CD4-positive, CD25-positive, alpha-beta regulatory T cell (primary cell): ENCODE data around the gene WNT10A. TPM values are rescaled to one million over a fixed set of nuclear protein-coding genes. Genes with fewer than 3 reads are reported as not detected.

Source experiments
- ATAC-seq, 2 donors: fragments of 150-1000 bp; cut with Tn5 transposase; one replicate each; pipeline ENCODE4 v1.10.0; 2021; ENCODE audit warnings: low read depth in 2 of 2, moderate number of reproducible peaks in 2 of 2, moderate library complexity in 1 of 2
- DNase-seq, 3 donors: peaks; one replicate each; pipeline versions ENCODE4 v3.0.0 to v3.0.0-alpha.2; 2012 to 2022; ENCODE audit warnings: mixed read lengths in 1 of 3
- H3K27ac ChIP-seq: one replicate; pipeline ENCODE4 v1.7.0; 2013; ENCODE audit warnings: mild to moderate bottlenecking, low read length; ENCODE audit not compliant: insufficient read depth, poor library complexity, severe bottlenecking
- H3K27me3 ChIP-seq: one replicate; pipeline ENCODE4 v1.7.0; 2013; ENCODE audit warnings: low read length; ENCODE audit not compliant: control insufficient read depth, insufficient read depth
- H3K36me3 ChIP-seq: one replicate; pipeline ENCODE4 v1.7.0; 2013; ENCODE audit warnings: mild to moderate bottlenecking, low read length, moderate library complexity; ENCODE audit not compliant: control insufficient read depth, insufficient read depth
- H3K4me1 ChIP-seq: 2 replicates; pipeline ENCODE4 v1.7.0; 2013; ENCODE audit warnings: mild to moderate bottlenecking, low read length; ENCODE audit not compliant: insufficient read depth, control insufficient read depth, poor library complexity, severe bottlenecking
- H3K4me3 ChIP-seq: one replicate; pipeline ENCODE4 v1.7.0; 2013; ENCODE audit warnings: low read depth, mild to moderate bottlenecking, low read length, moderate library complexity
- H3K9me3 ChIP-seq, 2 experiments: 1 replicate in 1 of 2; 2 replicates in 1 of 2; pipeline ENCODE4 v1.7.0; 2013; ENCODE audit warnings: low read length in 2 of 2, mild to moderate bottlenecking in 1 of 2, moderate library complexity in 1 of 2; ENCODE audit not compliant: control insufficient read depth in 2 of 2
- H3K27ac Mint-ChIP-seq, 3 donors: one replicate each; pipeline ENCODE4 v1.8.0; 2020 to 2022; ENCODE audit warnings: mild to moderate bottlenecking in 3 of 3, mixed read lengths in 3 of 3, moderate library complexity in 2 of 3
- H3K27me3 Mint-ChIP-seq: one replicate; pipeline ENCODE4 v1.8.0; 2022; ENCODE audit warnings: mild to moderate bottlenecking, mixed read lengths
- H3K36me3 Mint-ChIP-seq: one replicate; pipeline ENCODE4 v1.8.0; 2020; ENCODE audit warnings: mixed read lengths
- H3K4me1 Mint-ChIP-seq, 4 donors: one replicate each; pipeline ENCODE4 v1.8.0; 2020 to 2022; ENCODE audit warnings: mixed read lengths in 4 of 4, mild to moderate bottlenecking in 1 of 4
- H3K4me3 Mint-ChIP-seq, 4 donors: one replicate each; pipeline ENCODE4 v1.8.0; 2020 to 2022; ENCODE audit warnings: mild to moderate bottlenecking in 4 of 4, mixed read lengths in 4 of 4, moderate library complexity in 3 of 4
- H3K9me3 Mint-ChIP-seq, 7 donors: one replicate each; pipeline ENCODE4 v1.8.0; 2020 to 2022; ENCODE audit warnings: mixed read lengths in 7 of 7, mild to moderate bottlenecking in 3 of 7, moderate library complexity in 2 of 7
- polyA plus RNA-seq, 4 donors: library from polyadenylated mRNA; unstranded; fragments of 300-500 nt; fragmentation: Illumina TruSeq; gene quantifications; one replicate each; pipeline ENCODE4 v1.2.3, GENCODE V29; 2021
- total RNA-seq: library from RNA; stranded (reverse); gene quantifications from one replicate; pipeline ENCODE4 v1.2.3, GENCODE V29; 2022

The WNT10A gene
- total and polyA plus RNA-seq, 5 donors from 2014 or later: 6.3 to 11.0 (median 9.9) TPM

DNA sequence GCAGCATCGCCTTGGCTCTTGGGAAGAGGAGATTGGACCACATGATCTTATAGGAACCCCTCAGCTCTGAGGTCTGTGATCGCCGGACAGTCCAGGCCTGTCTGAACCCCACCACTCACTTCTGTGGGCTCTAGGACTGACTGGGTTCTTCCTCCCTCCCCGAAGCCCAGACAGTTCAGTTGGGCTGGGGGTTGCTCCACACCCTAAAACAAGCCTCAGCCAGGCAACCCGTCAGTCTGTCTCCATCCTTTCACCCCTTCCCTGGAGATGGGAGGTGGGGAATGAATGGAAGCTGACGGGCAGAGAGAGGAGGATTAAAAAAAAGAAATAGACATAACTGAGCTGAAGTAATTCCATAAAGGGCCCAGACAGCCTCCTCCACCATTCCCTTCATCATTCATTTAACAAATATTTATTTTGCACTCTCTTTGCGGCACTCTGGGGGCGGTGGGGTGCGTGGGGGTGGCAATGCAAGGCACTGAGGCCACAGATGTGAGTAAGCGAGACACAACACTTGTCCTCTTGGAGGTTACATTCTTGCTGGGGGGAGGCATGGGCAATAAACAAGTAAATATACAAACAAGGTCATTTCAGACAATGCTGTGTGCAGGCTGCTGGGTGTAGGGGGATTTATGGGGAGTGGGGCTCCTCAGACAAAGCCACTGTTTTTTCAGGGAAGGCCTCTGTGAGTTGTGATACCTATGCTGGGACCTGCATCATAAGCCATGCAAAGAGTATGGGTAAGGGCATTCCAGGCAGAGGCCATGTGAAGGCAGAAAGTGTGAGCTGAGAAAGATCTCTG, 12.9 kb downstream of the WNT10A start:
- Mint-ChIP-seq H3K4me1 (peaks cover 0 to 68% (median 43%) of the 10 kb centered on the region in 4 donors), H3K9me3 (peaks cover 0 to 1% (median 0%) of the 10 kb centered on the region in 7 donors), H3K27ac (peak overlapping the region; percentile 88 to 96 (median 96)), H3K36me3 (peaks cover 5% of the 10 kb centered on the region), H3K4me3 (peak overlapping the region; percentile 66 to 84 (median 78)), H3K27me3 (peaks cover 12% of the 10 kb centered on the region)
- peak in 1 of 3 donors; percentile 12 for DNase-seq
- peaks cover 14% of the 10 kb centered on the region for H3K36me3 ChIP-seq
- peak overlapping the region; percentile 64 for H3K4me3 ChIP-seq
- H3K27me3 ChIP-seq: no peaks in the 10 kb centered on the region
- H3K9me3 ChIP-seq: no peaks in the 10 kb centered on the region
- peak overlapping the region; percentile 98 for H3K27ac ChIP-seq
- H3K4me1 ChIP-seq: peaks cover 72% of the 10 kb centered on the region
- ATAC-seq: no peak

- H3K27me3 ChIP-seq: no peaks in the 10 kb centered on the region
- DNase-seq: no peak
- Mint-ChIP-seq H3K27me3 (peaks cover 13% of the 10 kb centered on the region), H3K4me1 (peaks cover 0 to 71% (median 46%) of the 10 kb centered on the region in 4 donors), H3K4me3 (peak overlapping the region; percentile 66 to 84 (median 78)), H3K36me3 (peaks cover 5% of the 10 kb centered on the region), H3K27ac (peak overlapping the region in 2 of 3 donors; percentile 88 to 98), H3K9me3 (peaks cover 0 to 1% (median 0%) of the 10 kb centered on the region in 7 donors)
- peaks cover 13% of the 10 kb centered on the region for H3K36me3 ChIP-seq
- ATAC-seq: no peak
- peaks cover 72% of the 10 kb centered on the region for H3K4me1 ChIP-seq
- no peaks in the 10 kb centered on the region for H3K9me3 ChIP-seq
- peak overlapping the region; percentile 98 for H3K27ac ChIP-seq
- H3K4me3 ChIP-seq: peak overlapping the region; percentile 64
Observed at GRCh38 chr2:218894151-218894879, 13.7 kb downstream of the WNT10A start.

DNA sequence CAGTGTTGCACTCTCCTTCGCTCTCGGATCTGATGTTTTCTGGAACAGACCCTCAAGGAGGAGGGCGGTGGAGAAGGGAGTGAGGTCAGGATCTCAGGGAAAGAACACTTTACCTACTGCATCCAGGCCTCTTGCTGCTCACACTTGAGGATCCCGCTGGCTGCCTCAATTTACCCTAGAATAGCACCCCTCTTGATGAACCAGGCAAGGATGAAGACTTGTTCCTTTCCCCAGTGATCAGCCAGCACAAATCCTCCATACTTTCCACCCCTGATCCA, 14.2 kb downstream of the WNT10A start:
- no peak for DNase-seq
- no peaks in the 10 kb centered on the region for H3K9me3 ChIP-seq
- peaks cover 9% of the 10 kb centered on the region for H3K36me3 ChIP-seq
- Mint-ChIP-seq H3K36me3 (peaks cover 5% of the 10 kb centered on the region), H3K9me3 (peaks cover 0 to 1% (median 0%) of the 10 kb centered on the region in 7 donors), H3K27me3 (peaks cover 18% of the 10 kb centered on the region), H3K27ac (peak overlapping the region; percentile 1 to 98 (median 88)), H3K4me1 (peaks cover 0 to 71% (median 46%) of the 10 kb centered on the region in 4 donors), H3K4me3 (peak overlapping the region; percentile 46 to 66 (median 59))
- ATAC-seq: no peak
- peaks cover 72% of the 10 kb centered on the region for H3K4me1 ChIP-seq
- H3K27ac ChIP-seq: peak overlapping the region; percentile 98
- H3K4me3 ChIP-seq: no peak overlapping the region
- H3K27me3 ChIP-seq: peaks cover 1% of the 10 kb centered on the region

GRCh38 chr2:218895326-218895725, 14.7 kb downstream of the WNT10A start:
- peaks cover 1% of the 10 kb centered on the region for H3K27me3 ChIP-seq
- Mint-ChIP-seq H3K27ac (peak overlapping the region; percentile 88 to 98 (median 98)), H3K9me3 (peaks cover 0 to 1% (median 0%) of the 10 kb centered on the region in 7 donors), H3K36me3 (peaks cover 5% of the 10 kb centered on the region), H3K4me1 (peaks cover 0 to 69% (median 46%) of the 10 kb centered on the region in 4 donors), H3K27me3 (peaks cover 18% of the 10 kb centered on the region), H3K4me3 (peak overlapping the region in 3 of 4 donors; percentile 66 to 87 (median 84))
- peaks cover 5% of the 10 kb centered on the region for H3K36me3 ChIP-seq
- DNase-seq (no peak), ATAC-seq (no peak)
- no peaks in the 10 kb centered on the region for H3K9me3 ChIP-seq
- no peak overlapping the region for H3K4me3 ChIP-seq
- H3K27ac ChIP-seq: peak overlapping the region; percentile 98
- peaks cover 72% of the 10 kb centered on the region for H3K4me1 ChIP-seq

GRCh38 chr2:218895759-218896500, 15.3 kb downstream of the WNT10A start:
- peak overlapping the region; percentile 98 for H3K27ac ChIP-seq
- peak overlapping the region; percentile 29 for H3K4me3 ChIP-seq
- Mint-ChIP-seq H3K9me3 (peaks cover 0 to 1% (median 0%) of the 10 kb centered on the region in 7 donors), H3K27ac (peak overlapping the region; percentile 88 to 98 (median 98)), H3K27me3 (peaks cover 24% of the 10 kb centered on the region), H3K36me3 (peaks cover 5% of the 10 kb centered on the region), H3K4me1 (peaks cover 0 to 66% (median 46%) of the 10 kb centered on the region in 4 donors), H3K4me3 (peak overlapping the region; percentile 66 to 87 (median 79))
- ATAC-seq: peak in 1 of 2 donors; percentile 0
- no peaks in the 10 kb centered on the region for H3K9me3 ChIP-seq
- H3K27me3 ChIP-seq: peaks cover 2% of the 10 kb centered on the region
- H3K4me1 ChIP-seq: peaks cover 72% of the 10 kb centered on the region
- H3K36me3 ChIP-seq: no peaks in the 10 kb centered on the region
- DNase-seq: peak in 1 of 3 donors; percentile 10

DNA sequence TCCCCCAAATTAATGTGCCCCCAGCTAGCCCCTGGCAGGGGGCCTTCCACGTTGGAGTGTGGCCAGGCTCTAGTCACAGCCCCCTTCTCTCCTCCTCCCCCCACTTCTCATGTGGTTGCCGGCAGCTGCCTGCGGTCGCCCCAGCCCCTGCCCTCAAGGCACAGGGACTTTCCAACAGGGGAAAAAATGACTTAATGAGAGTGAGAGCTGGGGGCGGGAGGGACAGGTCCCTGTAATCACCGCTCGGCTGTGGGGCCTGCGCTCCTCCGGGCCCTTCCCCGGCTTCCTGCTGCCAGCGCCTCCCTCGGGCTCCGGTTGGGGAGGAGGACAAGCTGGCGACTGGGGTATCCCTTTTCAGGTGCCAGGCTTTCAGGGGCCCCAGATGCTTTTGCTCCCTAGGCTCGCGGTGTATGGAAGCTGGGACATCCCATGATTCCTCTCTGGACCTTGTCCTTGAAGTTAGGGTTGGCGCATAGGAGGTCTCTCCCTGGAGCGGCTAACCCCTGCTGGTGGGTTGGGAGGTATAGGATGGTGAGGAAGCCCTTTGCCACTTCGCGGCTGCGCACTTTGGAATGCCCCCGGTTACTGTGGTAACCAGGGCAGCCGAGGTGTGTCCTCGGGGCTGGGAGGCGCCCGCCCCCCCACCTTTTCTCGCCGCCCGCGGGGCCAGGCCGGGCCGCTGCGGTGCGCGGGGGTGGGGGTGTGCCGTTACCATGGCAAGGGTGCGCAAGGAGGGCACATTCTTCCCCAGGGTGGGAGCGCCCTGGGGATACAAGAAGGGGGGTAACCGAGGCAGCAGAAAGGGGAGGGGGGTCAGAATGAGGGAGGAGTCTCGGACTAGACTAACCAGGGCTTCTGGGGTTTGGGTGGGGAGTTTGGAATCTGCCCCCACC, 16.1 kb downstream of the WNT10A start:
- Mint-ChIP-seq H3K4me3 (peak overlapping the region; percentile 66 to 87 (median 79)), H3K36me3 (no peaks in the 10 kb centered on the region), H3K27me3 (peaks cover 29% of the 10 kb centered on the region), H3K4me1 (peaks cover 0 to 59% (median 44%) of the 10 kb centered on the region in 4 donors), H3K27ac (peak overlapping the region; percentile 60 to 98 (median 88)), H3K9me3 (peaks cover 0 to 1% (median 0%) of the 10 kb centered on the region in 7 donors)
- no peaks in the 10 kb centered on the region for H3K36me3 ChIP-seq
- H3K27ac ChIP-seq: peak overlapping the region; percentile 98
- peak overlapping the region; percentile 29 for H3K4me3 ChIP-seq
- peak; percentile 49 to 54 for ATAC-seq
- no peaks in the 10 kb centered on the region for H3K9me3 ChIP-seq
- peaks cover 68% of the 10 kb centered on the region for H3K4me1 ChIP-seq
- peaks cover 5% of the 10 kb centered on the region for H3K27me3 ChIP-seq
- peak; percentile 77 to 86 (median 84) for DNase-seq
